SU-DHL-6 (cell line): ENCODE measurements around the gene EIF3F.

Experiments
- EZH2phosphoT487 ChIP-seq: fragments of 200-600 bp; sonication (generic), shearing (Covaris generic); conservative IDR thresholded peaks from 2 replicates; pipeline ENCODE4 v1.6.1; 2018; ENCODE audit warnings: mild to moderate bottlenecking, antibody characterized with exemption, low read length, moderate library complexity, mixed read lengths
- TF ChIP-seq, protein P1 (sequence below): fragments of 200-600 bp; sonication (generic); IDR thresholded peaks from one replicate; pipeline ENCODE4 v1.5.1; 2017; ENCODE audit warnings: antibody characterized with exemption, mild to moderate bottlenecking, low read length, moderate library complexity; ENCODE audit not compliant: insufficient read depth, poor library complexity, severe bottlenecking

DNA sequence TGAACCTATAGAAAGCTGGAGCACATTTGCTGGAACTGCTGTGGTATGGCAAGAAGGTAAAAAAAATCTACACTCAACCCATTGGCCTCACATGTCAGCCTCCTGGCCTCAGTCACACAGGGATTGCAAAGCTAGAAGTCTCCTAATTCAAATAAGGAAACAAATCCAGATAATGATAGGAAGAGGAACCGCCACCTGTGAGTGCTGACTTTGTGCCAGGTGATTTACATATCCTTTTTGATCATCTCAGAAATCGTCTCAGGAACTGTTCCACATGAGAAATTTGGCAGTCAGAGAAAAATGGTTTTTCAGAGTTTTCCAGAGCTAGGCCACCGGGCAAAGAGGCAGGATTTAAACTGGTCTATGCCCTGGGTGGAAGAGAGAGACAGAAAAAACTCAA is 22.9 kb upstream of the EIF3F start:
- TF ChIP-seq, protein P1, sequence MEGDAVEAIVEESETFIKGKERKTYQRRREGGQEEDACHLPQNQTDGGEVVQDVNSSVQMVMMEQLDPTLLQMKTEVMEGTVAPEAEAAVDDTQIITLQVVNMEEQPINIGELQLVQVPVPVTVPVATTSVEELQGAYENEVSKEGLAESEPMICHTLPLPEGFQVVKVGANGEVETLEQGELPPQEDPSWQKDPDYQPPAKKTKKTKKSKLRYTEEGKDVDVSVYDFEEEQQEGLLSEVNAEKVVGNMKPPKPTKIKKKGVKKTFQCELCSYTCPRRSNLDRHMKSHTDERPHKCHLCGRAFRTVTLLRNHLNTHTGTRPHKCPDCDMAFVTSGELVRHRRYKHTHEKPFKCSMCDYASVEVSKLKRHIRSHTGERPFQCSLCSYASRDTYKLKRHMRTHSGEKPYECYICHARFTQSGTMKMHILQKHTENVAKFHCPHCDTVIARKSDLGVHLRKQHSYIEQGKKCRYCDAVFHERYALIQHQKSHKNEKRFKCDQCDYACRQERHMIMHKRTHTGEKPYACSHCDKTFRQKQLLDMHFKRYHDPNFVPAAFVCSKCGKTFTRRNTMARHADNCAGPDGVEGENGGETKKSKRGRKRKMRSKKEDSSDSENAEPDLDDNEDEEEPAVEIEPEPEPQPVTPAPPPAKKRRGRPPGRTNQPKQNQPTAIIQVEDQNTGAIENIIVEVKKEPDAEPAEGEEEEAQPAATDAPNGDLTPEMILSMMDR, result no peak
- TF ChIP-seq EZH2phosphoT487, result no peak
